ENCODE measurements around the gene LRRC53.

The LRRC53 gene

DNA sequence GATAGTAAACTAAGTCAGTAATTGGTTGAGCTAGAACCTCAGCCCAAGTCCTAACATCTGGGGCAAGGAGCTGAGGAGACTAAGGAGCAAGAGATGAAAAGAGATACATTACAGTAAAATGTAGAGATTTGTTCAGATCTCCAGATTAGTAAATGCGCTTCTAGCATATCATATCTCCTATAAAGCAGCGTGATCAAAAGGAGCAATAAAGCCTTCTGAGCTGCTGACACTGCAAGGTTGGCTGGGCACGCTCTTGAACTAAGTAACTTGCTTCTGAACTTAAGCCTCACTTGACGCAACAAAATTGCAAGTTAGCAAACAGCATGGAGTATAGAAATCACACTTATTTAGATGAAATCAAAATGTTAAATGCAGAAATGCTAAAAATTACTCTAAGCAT, 80.9 kb downstream of the LRRC53 start:
- no peak overlapping the region for H3K4me3 ChIP-seq (ENCODE audit: low read depth, low read length)
- TF ChIP-seq POLR2A (IDR thresholded peaks at IDR 0.05; ENCODE audit: extremely low read depth, insufficient read length) (no peak), MYC (IDR thresholded peaks at IDR 0.05; ENCODE audit: low read depth, low read length) (no peak)
- TF ChIP-seq, protein P1, sequence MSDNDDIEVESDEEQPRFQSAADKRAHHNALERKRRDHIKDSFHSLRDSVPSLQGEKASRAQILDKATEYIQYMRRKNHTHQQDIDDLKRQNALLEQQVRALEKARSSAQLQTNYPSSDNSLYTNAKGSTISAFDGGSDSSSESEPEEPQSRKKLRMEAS (IDR thresholded peaks at IDR 0.05; ENCODE audit: low read depth, low read length), result no peak
- TF ChIP-seq, protein P2, sequence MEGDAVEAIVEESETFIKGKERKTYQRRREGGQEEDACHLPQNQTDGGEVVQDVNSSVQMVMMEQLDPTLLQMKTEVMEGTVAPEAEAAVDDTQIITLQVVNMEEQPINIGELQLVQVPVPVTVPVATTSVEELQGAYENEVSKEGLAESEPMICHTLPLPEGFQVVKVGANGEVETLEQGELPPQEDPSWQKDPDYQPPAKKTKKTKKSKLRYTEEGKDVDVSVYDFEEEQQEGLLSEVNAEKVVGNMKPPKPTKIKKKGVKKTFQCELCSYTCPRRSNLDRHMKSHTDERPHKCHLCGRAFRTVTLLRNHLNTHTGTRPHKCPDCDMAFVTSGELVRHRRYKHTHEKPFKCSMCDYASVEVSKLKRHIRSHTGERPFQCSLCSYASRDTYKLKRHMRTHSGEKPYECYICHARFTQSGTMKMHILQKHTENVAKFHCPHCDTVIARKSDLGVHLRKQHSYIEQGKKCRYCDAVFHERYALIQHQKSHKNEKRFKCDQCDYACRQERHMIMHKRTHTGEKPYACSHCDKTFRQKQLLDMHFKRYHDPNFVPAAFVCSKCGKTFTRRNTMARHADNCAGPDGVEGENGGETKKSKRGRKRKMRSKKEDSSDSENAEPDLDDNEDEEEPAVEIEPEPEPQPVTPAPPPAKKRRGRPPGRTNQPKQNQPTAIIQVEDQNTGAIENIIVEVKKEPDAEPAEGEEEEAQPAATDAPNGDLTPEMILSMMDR (IDR thresholded peaks at IDR 0.05; ENCODE audit: low read depth, low read length), result no peak
- DNase-seq (ENCODE audit: low read depth), result no peak

DNA sequence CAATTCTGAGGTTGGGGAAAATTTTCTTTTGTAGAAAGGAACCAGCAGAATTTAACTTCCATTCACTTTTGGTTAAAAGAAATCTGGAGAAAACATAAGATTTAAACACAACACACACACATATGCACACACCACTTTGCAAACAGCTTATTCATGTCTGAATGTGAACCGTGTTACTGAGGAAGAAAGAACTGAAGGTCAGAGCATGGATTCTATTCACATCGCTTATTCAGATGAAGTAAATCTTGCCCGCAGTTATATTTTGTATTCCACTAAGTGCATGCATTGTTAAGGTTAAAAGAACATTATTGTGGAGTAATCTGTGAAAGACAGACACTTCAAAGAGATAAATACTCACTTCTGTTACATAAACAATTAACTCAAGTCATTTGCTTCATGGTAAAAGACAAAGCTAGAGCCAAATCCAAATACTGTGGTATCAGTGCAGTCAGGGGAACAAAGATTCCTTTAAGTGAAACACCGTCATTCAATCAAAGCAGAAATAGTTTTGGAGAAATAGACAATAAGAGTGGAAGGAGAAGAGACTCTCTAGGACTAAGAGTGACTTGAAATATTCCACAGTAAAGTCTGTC, 82.0 kb downstream of the LRRC53 start:
- no peak for TF ChIP-seq MYC (IDR thresholded peaks at IDR 0.05; ENCODE audit: low read depth, low read length)
- TF ChIP-seq, protein P2 (IDR thresholded peaks at IDR 0.05; ENCODE audit: low read depth, low read length), result no peak
- TF ChIP-seq, protein P1 (IDR thresholded peaks at IDR 0.05; ENCODE audit: low read depth, low read length), result no peak
- H3K4me3 ChIP-seq (ENCODE audit: low read depth, low read length), result no peak overlapping the region
- DNase-seq (ENCODE audit: low read depth), result no peak

DNA sequence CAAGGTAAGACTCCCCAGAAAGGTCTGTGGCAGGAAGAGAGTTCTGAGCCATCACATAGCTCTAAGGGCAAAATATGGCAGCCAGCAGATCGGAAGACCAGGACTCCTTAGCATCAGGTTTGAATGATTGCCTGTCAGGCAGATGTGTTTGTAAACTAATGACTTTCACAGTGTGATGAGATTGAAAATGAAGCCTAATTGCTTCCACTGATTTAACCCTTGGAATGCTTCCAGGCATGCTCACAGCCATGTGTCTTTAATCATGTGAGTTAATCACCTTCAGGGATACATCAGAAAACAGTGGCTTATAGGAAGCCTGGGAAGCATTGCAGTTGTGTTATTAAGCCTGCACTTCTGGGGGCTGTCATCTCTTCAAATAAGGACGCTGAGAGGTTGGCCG, 82.8 kb downstream of the LRRC53 start:
- H3K4me3 ChIP-seq (ENCODE audit: low read depth, low read length), result no peak overlapping the region
- DNase-seq (ENCODE audit: low read depth), result no peak
- no peak for TF ChIP-seq MYC (IDR thresholded peaks at IDR 0.05; ENCODE audit: low read depth, low read length)
- TF ChIP-seq, protein P1 (IDR thresholded peaks at IDR 0.05; ENCODE audit: low read depth, low read length), result no peak
- TF ChIP-seq, protein P2 (IDR thresholded peaks at IDR 0.05; ENCODE audit: low read depth, low read length), result no peak
- TF ChIP-seq POLR2A (IDR thresholded peaks at IDR 0.05; ENCODE audit: extremely low read depth, insufficient read length), result no peak

DNA sequence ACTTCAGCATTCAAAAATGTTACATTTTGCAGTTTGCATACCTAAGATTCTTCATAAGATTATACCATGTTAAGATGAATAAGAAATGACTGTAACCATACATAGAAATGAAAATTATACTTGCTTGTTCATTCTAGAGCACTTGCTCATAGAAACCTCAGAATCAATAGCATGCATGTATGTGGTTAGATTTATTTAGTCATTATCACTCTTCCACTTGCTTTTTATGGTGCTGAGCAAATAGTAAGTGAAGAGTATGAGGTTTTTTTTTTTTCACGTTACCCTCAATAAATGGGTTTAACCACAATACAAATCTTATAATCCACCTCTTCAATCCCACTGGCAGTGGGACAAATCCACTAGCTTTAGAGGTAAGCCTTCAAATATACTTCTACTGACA, 84.7 kb downstream of the LRRC53 start:
- TF ChIP-seq MYC (IDR thresholded peaks at IDR 0.05; ENCODE audit: low read depth, low read length) (no peak), POLR2A (IDR thresholded peaks at IDR 0.05; ENCODE audit: extremely low read depth, insufficient read length) (no peak)
- TF ChIP-seq, protein P2 (IDR thresholded peaks at IDR 0.05; ENCODE audit: low read depth, low read length), result no peak
- TF ChIP-seq, protein P1 (IDR thresholded peaks at IDR 0.05; ENCODE audit: low read depth, low read length), result no peak
- no peak for DNase-seq (ENCODE audit: low read depth)
- no peak overlapping the region for H3K4me3 ChIP-seq (ENCODE audit: low read depth, low read length)

DNA sequence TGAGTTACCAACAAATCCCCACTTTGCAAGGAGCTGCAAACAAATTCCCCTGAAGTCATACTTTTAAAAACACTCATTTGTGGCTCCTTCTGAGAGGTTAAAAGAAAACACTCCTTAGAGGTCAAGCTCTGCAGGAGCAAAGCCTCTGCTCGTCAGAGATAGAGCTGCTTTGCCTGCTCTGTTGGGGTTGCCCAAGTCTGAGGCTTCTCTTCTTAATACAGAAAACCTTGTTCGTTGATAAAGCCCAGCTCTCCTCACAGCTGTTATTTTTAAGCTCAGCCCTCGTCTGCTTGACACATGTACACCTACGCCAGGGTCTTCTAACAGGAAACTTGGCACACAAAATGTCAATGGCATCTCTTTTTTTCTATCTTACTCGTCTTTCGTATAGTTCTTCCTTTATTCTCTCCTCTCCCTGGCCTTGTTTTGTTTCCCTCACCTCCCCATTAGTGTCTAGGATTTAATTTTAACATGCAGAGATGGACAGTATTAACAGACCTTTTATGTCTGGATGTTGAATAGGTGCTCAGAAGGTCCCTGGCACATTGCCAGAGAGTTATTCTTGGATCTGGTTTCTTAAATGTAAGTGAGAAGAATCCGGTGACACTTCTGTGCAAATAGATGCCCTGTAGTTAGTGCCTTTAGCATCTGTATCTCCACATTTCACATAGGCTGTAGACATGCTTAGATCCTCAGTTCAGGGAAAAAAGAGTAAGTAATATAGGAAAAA, 86.0 kb downstream of the LRRC53 start:
- no peak for DNase-seq (ENCODE audit: low read depth)
- TF ChIP-seq, protein P2 (IDR thresholded peaks at IDR 0.05; ENCODE audit: low read depth, low read length), result no peak
- TF ChIP-seq, protein P1 (IDR thresholded peaks at IDR 0.05; ENCODE audit: low read depth, low read length), result no peak
- no peak for TF ChIP-seq MYC (IDR thresholded peaks at IDR 0.05; ENCODE audit: low read depth, low read length)
- TF ChIP-seq POLR2A (IDR thresholded peaks at IDR 0.05; ENCODE audit: extremely low read depth, insufficient read length), result no peak
- no peak overlapping the region for H3K4me3 ChIP-seq (ENCODE audit: low read depth, low read length)

All from NB4 (cell line).